Right atrium auricular region (tissue), 2 donors: ENCODE data around the gene GGA2. TPM values are rescaled to one million over a fixed set of nuclear protein-coding genes. Genes with fewer than 3 reads are reported as not detected.
"Not testable (repeated sequence)": the region's sequence is repeated elsewhere in the genome, so short reads cannot be mapped to it uniquely, and the experiment has no call there.

Experiments
- DNase-seq: peaks from one replicate; pipeline ENCODE4 v3.0.0-alpha.2; 2019; ENCODE audit warnings: low spot score
- H3K27ac ChIP-seq, 2 donors: fragments of 200-600 bp; sonication (generic); 1 replicate in 1 of 2; 2 replicates in 1 of 2; pipeline ENCODE4 v1.5.1; 2016 to 2019
- H3K27me3 ChIP-seq, 2 donors: fragments of 200-600 bp; sonication (generic); one replicate each; pipeline versions ENCODE4 v1.5.1 to v1.6.0; 2017 to 2019
- H3K36me3 ChIP-seq: fragments of 200-600 bp; sonication (generic); one replicate; pipeline ENCODE4 v1.5.1; 2016
- H3K4me1 ChIP-seq, 2 donors: fragments of 200-600 bp; sonication (generic); one replicate each; pipeline versions ENCODE4 v1.5.1 to v1.6.0; 2017 to 2019
- H3K4me3 ChIP-seq, 2 donors: fragments of 200-600 bp; sonication (generic); 1 replicate in 1 of 2; 2 replicates in 1 of 2; pipeline ENCODE4 v1.5.1; 2017 to 2019; ENCODE audit warnings: mild to moderate bottlenecking in 1 of 2, moderate library complexity in 1 of 2
- H3K9me3 ChIP-seq, 2 donors: fragments of 200-600 bp; sonication (generic); one replicate each; pipeline ENCODE4 v1.5.1; 2019
- total RNA-seq, 2 donors: library from RNA; depleted of rRNA; stranded (reverse); fragments of >200 nt; gene quantifications; one replicate each; pipeline ENCODE4 v1.1.0, GENCODE V29; 2016
- TF ChIP-seq, protein P1 (sequence below), 2 donors: fragments of 200-600 bp; sonication (generic); IDR thresholded peaks; one replicate each; pipeline ENCODE4 v1.5.1; 2019; ENCODE audit warnings: antibody characterized with exemption in 2 of 2

Gene GGA2
- total RNA-seq, 2 donors from 2014 or later, result 25.0 to 59.3 TPM

DNA sequence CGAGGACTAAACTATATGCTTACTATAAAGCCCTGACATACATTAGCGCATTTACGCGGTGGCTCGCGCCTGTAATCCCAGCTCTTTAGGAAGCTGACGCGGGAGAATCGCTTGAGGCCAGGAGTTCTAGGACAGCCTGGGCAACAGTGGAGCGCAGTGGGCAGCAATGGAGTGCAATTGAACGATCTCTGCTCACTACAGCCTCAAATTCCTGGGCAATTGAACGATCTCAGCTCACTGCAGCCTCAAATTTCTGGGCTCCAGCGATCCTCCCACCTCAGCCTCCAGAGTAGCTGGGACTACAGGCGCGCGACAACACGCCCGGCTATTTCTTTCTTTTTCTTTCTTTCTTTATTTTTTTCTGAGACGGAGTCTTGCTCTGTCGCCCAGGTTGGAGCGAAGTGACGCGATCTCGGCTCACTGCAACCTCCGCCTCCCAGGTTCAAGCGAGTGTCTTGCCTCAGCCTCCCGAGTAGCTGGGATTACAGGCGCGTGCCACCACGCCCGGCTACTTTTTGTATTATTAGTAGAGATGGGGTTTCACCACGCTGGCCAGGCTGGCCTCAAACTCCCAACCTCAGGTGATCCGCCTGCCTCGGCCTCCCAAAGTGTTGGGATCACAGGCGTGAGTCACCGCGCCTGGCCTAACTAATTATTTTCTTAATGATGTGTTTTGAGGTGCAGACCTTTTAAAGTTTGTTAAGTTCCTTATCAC lies 56.8 kb downstream of the GGA2 start:
- H3K27ac ChIP-seq, result peak overlapping the region in 1 of 2 donors; percentile 84
- TF ChIP-seq, protein P1, sequence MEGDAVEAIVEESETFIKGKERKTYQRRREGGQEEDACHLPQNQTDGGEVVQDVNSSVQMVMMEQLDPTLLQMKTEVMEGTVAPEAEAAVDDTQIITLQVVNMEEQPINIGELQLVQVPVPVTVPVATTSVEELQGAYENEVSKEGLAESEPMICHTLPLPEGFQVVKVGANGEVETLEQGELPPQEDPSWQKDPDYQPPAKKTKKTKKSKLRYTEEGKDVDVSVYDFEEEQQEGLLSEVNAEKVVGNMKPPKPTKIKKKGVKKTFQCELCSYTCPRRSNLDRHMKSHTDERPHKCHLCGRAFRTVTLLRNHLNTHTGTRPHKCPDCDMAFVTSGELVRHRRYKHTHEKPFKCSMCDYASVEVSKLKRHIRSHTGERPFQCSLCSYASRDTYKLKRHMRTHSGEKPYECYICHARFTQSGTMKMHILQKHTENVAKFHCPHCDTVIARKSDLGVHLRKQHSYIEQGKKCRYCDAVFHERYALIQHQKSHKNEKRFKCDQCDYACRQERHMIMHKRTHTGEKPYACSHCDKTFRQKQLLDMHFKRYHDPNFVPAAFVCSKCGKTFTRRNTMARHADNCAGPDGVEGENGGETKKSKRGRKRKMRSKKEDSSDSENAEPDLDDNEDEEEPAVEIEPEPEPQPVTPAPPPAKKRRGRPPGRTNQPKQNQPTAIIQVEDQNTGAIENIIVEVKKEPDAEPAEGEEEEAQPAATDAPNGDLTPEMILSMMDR (IDR thresholded peaks at IDR 0.05), result no peak
- no peaks in the 10 kb centered on the region for H3K27me3 ChIP-seq

DNA sequence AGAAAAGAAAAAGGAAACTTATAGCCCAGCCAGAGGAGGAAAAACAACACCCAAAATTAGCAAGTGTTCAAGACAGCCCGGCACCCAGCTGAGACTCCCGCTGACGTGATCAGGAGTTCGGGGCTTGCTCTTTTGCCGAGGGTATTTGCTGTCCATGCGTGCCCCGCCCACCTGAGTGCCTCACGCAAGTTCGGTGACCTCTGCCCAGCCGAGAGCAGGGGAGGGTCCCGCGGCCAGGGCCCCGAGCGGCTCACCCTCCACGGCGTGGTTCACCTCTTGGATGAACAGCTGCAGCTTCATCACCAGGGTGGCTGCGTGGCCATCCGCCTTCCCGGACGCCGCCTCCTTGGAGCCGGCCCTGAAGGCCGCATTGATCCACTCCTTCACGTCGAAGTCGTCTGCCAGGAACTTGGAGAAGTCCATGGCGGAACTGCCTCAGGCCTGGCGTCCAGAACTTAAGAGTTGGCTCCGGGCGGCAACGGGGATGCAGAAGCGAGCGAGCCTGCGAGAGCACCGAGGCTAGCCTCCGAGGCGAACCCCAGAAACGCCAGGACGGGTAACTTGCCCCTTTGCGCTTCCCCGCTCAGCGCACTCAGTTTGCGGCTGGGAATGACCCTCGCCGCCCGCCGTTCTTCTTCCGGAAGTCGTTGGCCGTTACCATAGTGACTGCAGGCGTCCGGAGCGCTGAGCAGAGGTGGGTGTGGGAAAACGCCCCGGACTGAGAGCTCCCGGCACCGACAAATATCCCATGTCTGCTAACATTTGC lies 57.5 kb downstream of the GGA2 start, which contains the start of gene COG7:
TSS of gene COG7 (minus strand) at position 618 of the 766 bp plus-strand sequence. CDS start at position 423, 195 bp downstream.
- Histone ChIP-seq H3K4me1 (peaks cover 0 to 25% of the 10 kb centered on the region in 2 donors), H3K27me3 (no peaks in the 10 kb centered on the region), H3K4me3 (peak within 1 kb of the TSS; percentile 72 to 91), H3K36me3 (no peaks in the 10 kb centered on the region), H3K27ac (peak within 1 kb of the TSS; percentile 78 to 84), H3K9me3 (no peaks in the 10 kb centered on the region)
- DNase-seq, result peak; percentile 83
- TF ChIP-seq, protein P1 (IDR thresholded peaks at IDR 0.05), result peak in 1 of 2 donors; percentile 25

More for the DNA sequence above, 56.8 kb downstream of the GGA2 start:
- Histone ChIP-seq H3K4me1 (peaks cover 0 to 25% of the 10 kb centered on the region in 2 donors), H3K36me3 (no peaks in the 10 kb centered on the region), H3K4me3 (peak overlapping the region; percentile 72 to 91), H3K9me3 (no peaks in the 10 kb centered on the region)
- DNase-seq, result no peak

DNA sequence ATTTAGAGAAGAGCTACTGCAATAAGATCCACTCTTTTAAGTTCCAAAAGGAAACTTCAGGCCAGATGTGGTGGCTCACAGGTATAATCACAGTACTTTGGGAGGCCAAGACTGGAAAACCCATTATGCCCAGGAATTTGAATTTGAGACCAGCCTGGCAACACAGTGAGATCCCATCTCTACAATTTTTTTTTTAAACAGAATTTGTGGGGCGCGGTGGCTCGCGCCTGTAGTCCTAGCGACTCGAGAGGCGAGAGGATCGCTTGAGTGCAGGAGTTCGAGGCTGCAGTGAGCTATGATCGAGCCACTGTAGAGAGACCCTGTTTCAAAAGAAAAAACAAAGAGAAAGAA lies 58.1 kb downstream of the GGA2 start:
- Histone ChIP-seq H3K4me1 (peaks cover 0 to 25% of the 10 kb centered on the region in 2 donors), H3K36me3 (no peaks in the 10 kb centered on the region), H3K27me3 (no peaks in the 10 kb centered on the region), H3K27ac (peak overlapping the region; percentile 78 to 84), H3K9me3 (no peaks in the 10 kb centered on the region), H3K4me3 (peak overlapping the region; percentile 72 to 91)
- no peak for DNase-seq
- TF ChIP-seq, protein P1 (IDR thresholded peaks at IDR 0.05), result no peak

DNA sequence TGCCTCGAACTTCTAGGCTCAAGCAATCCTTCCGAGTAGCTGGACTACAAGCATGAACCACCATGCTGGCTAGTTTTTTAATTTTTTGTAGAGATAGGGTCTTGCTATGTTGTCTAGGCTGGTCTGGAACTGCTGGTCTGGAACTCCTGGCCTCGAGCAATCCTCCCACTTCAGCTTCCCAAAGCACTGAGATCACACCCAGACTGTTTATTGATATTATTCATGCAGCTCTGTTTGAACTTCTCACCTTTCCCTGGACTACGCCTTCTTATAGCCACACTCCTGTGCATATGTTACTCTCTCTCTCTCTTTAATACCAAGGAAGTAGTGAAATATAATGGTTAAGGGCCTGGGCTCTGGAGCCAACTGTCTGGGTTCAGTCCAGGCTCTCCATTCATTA lies 61.9 kb downstream of the GGA2 start:
- Histone ChIP-seq H3K9me3 (no peaks in the 10 kb centered on the region), H3K4me1 (peaks cover 0 to 13% of the 10 kb centered on the region in 2 donors), H3K36me3 (peaks cover 21% of the 10 kb centered on the region), H3K27me3 (no peaks in the 10 kb centered on the region), H3K27ac (no peak overlapping the region), H3K4me3 (no peak overlapping the region)
- no peak for DNase-seq
- TF ChIP-seq, protein P1 (IDR thresholded peaks at IDR 0.05), result no peak

DNA sequence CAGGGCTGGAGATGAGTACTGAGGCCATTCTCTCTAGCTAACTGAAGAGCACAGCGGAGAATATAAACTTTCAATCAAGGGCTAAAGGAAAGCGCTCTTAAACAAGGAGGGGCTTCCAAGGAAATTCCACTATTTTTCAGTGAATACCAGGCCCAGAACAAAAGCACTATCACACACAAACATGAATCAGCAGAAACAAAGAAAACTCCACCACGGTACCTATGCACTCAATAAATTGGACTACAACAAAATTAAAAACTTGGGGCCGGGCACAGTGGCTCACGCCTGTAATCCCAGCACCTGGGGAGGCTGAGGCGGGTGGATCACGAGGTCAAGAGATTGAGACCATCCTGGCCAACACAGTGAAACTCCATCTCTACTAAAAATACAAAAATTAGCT lies 72.8 kb downstream of the GGA2 start:
- H3K36me3 ChIP-seq, result peaks cover 35% of the 10 kb centered on the region
- DNase-seq, result not testable (repeated sequence)

DNA sequence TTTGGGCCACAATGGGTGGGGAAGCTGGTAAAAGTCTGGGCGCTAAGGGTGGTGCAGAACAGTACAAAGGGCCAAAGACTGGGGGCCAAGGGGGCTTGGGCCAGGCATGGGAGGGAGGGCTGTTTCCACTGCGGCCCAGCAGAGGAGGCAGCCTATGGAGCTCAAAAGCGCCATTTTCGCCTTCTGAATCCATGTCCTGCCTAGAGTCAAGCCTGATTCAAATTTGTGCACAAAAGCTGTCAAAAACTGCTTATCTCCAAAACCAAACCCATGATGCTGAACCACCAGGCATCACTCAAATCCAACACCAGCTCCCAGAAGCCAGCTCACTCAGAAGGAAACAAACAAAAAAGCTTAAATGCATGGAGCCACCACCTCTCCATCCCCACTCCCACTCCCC lies 73.3 kb downstream of the GGA2 start:
- TF ChIP-seq, protein P1 (IDR thresholded peaks at IDR 0.05), result no peak
- Histone ChIP-seq H3K4me3 (no peak overlapping the region), H3K36me3 (peaks cover 35% of the 10 kb centered on the region), H3K27ac (no peak overlapping the region), H3K27me3 (no peaks in the 10 kb centered on the region), H3K4me1 (no peaks in the 10 kb centered on the region), H3K9me3 (no peaks in the 10 kb centered on the region)
- DNase-seq, result no peak

More for the DNA sequence above, 72.8 kb downstream of the GGA2 start:
- not testable (repeated sequence) for H3K4me3 ChIP-seq, H3K27ac ChIP-seq, H3K4me1 ChIP-seq, H3K9me3 ChIP-seq, H3K27me3 ChIP-seq
